ENCODE data around the gene RPAP2.

DNA sequence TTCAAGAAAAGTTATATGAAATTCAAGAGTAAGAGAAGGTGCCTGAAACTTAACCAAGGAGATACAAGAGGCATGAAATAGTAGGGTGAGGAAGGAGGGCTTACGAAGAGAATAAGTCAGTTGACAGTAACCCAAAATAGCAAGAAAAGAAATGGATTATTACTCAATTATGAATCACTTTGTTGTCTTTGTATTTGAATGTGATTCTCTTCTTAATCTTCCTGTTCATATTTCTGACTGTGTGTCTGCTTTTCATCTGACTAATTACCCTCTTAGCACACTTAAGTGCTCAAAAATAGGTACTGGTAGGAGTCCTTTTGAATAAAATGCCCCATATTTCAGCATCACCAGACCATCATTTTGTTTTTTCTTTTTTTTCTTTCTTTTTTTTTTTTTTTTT lies 39.5 kb upstream of the RPAP2 start:
- TF ChIP-seq, protein P1, sequence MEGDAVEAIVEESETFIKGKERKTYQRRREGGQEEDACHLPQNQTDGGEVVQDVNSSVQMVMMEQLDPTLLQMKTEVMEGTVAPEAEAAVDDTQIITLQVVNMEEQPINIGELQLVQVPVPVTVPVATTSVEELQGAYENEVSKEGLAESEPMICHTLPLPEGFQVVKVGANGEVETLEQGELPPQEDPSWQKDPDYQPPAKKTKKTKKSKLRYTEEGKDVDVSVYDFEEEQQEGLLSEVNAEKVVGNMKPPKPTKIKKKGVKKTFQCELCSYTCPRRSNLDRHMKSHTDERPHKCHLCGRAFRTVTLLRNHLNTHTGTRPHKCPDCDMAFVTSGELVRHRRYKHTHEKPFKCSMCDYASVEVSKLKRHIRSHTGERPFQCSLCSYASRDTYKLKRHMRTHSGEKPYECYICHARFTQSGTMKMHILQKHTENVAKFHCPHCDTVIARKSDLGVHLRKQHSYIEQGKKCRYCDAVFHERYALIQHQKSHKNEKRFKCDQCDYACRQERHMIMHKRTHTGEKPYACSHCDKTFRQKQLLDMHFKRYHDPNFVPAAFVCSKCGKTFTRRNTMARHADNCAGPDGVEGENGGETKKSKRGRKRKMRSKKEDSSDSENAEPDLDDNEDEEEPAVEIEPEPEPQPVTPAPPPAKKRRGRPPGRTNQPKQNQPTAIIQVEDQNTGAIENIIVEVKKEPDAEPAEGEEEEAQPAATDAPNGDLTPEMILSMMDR (conservative IDR thresholded peaks at IDR 0.05 in 1 of 2, IDR thresholded peaks at IDR 0.05 in 1 of 2; ENCODE audit: low read depth in 1 of 2, low read length in 2 of 2) = no peak
- no peak for TF ChIP-seq EZH2 (IDR thresholded peaks at IDR 0.05; ENCODE audit: low read length, missing control alignments)
